Duodenal mucosa (tissue), 2 donors: Measurements from ENCODE around the gene SERTAD1.
"Not testable (repeated sequence)": the region's sequence is repeated elsewhere in the genome, so short reads cannot be mapped to it uniquely, and the experiment has no call there.

Source experiments
- H3K27ac ChIP-seq: one replicate; pipeline ENCODE4 v1.7.0; 2013; ENCODE audit warnings: low read depth, low read length
- H3K27me3 ChIP-seq, 2 donors: one replicate each; pipeline ENCODE4 v1.7.0; 2013; ENCODE audit warnings: low read length in 2 of 2, control low read depth in 1 of 2; ENCODE audit not compliant: insufficient read depth in 2 of 2, control insufficient read depth in 1 of 2
- H3K36me3 ChIP-seq, 2 donors: one replicate each; pipeline ENCODE4 v1.7.0; 2013; ENCODE audit warnings: low read length in 2 of 2, control low read depth in 1 of 2; ENCODE audit not compliant: insufficient read depth in 2 of 2, control insufficient read depth in 1 of 2
- H3K4me1 ChIP-seq, 2 donors: one replicate each; pipeline ENCODE4 v1.7.0; 2013; ENCODE audit warnings: low read length in 2 of 2, control low read depth in 1 of 2; ENCODE audit not compliant: insufficient read depth in 2 of 2, control insufficient read depth in 1 of 2
- H3K4me3 ChIP-seq, 2 donors: one replicate each; pipeline ENCODE4 v1.7.0; 2013; ENCODE audit warnings: low read length in 2 of 2, low read depth in 1 of 2
- H3K9ac ChIP-seq, 2 donors: one replicate each; pipeline ENCODE4 v1.7.0; 2013; ENCODE audit warnings: low read length in 2 of 2, low read depth in 1 of 2
- H3K9me3 ChIP-seq, 2 donors: one replicate each; pipeline ENCODE4 v1.7.0; 2013; ENCODE audit warnings: low read length in 2 of 2, control low read depth in 1 of 2; ENCODE audit not compliant: control insufficient read depth in 1 of 2

The SERTAD1 gene

DNA sequence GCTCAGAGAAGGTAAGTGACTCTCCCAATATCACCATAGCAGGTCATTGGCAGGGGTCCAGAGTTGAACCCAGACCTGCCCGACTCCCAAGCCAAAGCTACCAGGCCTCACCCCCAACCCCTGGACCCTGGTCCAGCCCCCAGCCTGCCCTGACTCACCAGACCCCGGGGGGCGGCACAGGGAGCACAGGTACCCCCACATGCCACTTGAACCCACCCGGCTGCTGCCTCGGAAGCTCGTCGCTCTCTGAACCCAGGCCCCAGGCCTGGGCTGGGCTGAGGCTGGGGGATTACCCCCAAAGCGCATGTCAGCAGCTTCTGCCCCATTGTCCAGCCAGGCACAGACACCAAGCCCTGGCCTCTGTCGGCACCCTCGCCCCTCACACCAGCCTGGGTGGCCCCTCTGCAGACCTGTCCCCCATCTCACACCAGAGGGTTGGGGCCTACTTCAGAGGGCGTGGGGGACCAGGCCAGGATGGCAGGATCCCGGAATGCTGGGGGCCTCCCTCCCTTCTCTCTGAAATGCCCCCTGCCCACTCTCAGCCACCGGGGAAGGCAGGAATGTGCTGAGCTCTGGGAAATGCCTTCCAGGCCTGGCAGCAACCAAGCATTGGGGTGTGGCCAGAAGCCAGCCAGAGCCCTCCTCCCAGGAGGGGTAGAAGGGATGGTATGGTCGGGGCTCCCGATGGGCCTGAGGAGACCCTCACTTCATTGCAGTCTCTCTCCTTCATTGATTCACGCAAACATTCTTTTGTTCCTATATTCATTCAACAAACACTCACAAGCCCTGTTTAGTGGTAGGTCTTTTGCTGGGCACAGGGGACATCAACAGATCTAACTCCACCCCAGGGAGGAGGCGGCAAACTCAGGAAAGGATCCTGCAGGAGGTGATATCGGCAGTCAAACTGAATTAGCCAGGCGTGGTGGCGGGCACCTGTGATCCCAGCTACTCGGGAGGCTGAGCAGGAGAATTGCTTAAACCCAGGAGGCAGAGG is 11.0 kb downstream of the SERTAD1 start:
- H3K4me1 ChIP-seq, result peaks cover 11 to 16% of the 10 kb centered on the region in 2 donors
- H3K27me3 ChIP-seq, result no peaks in the 10 kb centered on the region
- H3K27ac ChIP-seq, result no peak overlapping the region
- H3K36me3 ChIP-seq, result no peaks in the 10 kb centered on the region
- no peaks in the 10 kb centered on the region for H3K9me3 ChIP-seq
- H3K4me3 ChIP-seq, result no peak overlapping the region
- H3K9ac ChIP-seq, result no peak overlapping the region

GRCh38 chr19:40413291-40413845 is 12.4 kb downstream of the SERTAD1 start, which contains the start of gene PRX:
Gene PRX (minus strand): TSS chr19:40413378. CDS start chr19:40407932, 5,446 bp downstream.
- no peaks in the 10 kb centered on the region for H3K36me3 ChIP-seq
- H3K9me3 ChIP-seq, result no peaks in the 10 kb centered on the region
- peaks cover 11 to 16% of the 10 kb centered on the region in 2 donors for H3K4me1 ChIP-seq
- no peaks in the 10 kb centered on the region for H3K27me3 ChIP-seq
- H3K27ac ChIP-seq, result no peak within 1 kb of the TSS
- no peak within 1 kb of the TSS for H3K4me3 ChIP-seq
- H3K9ac ChIP-seq, result no peak within 1 kb of the TSS

DNA sequence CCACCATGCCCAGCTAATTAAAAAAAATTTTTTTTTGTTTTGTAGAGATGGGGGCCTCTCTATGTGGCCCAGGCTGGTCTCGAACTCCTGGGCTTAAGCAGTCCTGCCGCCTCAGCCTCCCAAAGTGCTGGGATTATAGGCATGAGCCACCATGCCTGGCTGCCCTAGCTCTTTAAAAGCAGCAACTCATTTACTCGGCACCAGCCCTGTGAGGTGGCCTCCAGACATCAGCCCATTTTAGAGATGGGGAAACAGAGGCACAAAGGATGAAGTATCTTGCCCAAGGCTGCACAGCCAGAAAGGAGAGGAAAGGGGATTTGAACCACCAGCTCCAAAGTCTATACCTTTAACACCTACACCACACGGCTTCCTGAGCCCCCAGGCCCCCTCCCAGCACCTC is 12.9 kb downstream of the SERTAD1 start:
- H3K4me3 ChIP-seq, result no peak overlapping the region
- peaks cover 13 to 16% of the 10 kb centered on the region in 2 donors for H3K4me1 ChIP-seq
- H3K27ac ChIP-seq, result no peak overlapping the region
- H3K27me3 ChIP-seq, result no peaks in the 10 kb centered on the region
- no peaks in the 10 kb centered on the region for H3K36me3 ChIP-seq
- no peaks in the 10 kb centered on the region for H3K9me3 ChIP-seq
- H3K9ac ChIP-seq, result no peak overlapping the region

DNA sequence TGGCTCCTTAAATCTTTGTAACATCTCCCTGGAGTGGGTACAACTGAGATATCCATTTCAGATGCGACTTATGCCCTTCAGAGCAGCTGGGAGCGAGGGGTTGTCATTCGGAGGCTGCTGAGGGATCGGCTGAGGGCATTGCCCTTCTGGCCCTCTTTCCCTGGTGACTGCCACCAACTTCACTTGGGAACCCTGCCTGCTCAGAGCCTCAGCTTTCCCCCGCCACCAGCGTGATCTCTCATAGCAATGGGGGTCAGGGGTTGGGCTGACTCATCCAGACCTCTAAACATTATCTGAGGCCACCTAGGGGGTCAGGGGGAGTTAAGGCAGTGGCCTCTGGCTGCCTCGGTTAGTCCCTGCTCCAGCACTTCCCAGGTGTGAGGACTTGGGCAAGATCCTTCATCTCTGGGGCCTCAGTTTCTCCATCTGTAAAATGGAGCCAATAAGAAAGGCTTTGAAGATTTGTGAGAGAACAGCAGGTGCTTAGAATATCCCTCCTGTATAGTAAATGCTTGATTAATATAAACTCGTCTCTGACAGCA is 13.8 kb downstream of the SERTAD1 start:
- Histone ChIP-seq H3K27me3 (no peaks in the 10 kb centered on the region), H3K4me1 (peaks cover 8 to 9% of the 10 kb centered on the region in 2 donors), H3K36me3 (no peaks in the 10 kb centered on the region), H3K9ac (no peak overlapping the region), H3K4me3 (no peak overlapping the region), H3K27ac (no peak overlapping the region), H3K9me3 (no peaks in the 10 kb centered on the region)

DNA sequence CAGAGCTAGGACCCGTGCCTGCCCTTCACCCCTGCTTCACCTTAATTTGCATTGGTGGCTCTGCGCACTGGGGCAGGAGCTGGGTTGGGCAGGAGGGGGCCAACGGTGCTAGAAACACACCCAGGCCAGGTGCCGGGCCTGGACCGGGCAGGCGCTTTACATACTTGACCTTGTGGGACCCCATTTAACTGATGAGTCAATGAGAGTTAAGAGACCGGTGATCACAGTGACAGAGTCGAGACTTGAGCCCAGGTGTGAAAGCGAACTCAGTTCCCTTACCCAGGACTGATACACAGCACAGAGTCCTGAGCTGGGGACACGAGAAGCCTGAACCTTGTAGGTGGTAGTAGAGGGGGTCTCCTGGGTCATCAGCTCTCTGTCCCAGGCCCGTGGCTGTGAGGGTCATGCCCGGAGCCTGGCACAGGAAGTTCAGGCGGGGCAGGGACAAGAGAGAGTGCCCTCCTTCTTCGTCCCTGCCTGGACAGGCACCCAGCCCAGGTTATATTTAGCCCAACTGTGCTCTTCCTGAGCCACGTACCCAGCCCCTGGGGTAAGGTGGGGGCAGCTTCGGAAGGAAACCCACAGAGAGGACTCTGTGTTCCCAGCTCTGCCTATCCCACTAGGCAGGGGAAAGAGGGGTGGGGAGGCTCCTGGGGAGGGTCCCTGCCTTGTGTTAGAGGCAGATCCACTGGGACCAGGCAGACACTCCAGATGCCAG is 14.5 kb downstream of the SERTAD1 start:
- Histone ChIP-seq H3K27ac (no peak overlapping the region), H3K9ac (no peak overlapping the region), H3K4me3 (no peak overlapping the region), H3K4me1 (peaks cover 4 to 5% of the 10 kb centered on the region in 2 donors), H3K36me3 (no peaks in the 10 kb centered on the region), H3K9me3 (no peaks in the 10 kb centered on the region), H3K27me3 (no peaks in the 10 kb centered on the region)

- H3K4me1 ChIP-seq, result peaks cover 0 to 4% of the 10 kb centered on the region in 2 donors
- no peaks in the 10 kb centered on the region for H3K27me3 ChIP-seq
- no peak overlapping the region for H3K27ac ChIP-seq
- no peak overlapping the region for H3K4me3 ChIP-seq
- H3K9me3 ChIP-seq, result no peaks in the 10 kb centered on the region
- no peak overlapping the region for H3K9ac ChIP-seq
- no peaks in the 10 kb centered on the region for H3K36me3 ChIP-seq
These were observed 15.8 kb downstream of the SERTAD1 start for GRCh38 chr19:40410030-40410389.

DNA sequence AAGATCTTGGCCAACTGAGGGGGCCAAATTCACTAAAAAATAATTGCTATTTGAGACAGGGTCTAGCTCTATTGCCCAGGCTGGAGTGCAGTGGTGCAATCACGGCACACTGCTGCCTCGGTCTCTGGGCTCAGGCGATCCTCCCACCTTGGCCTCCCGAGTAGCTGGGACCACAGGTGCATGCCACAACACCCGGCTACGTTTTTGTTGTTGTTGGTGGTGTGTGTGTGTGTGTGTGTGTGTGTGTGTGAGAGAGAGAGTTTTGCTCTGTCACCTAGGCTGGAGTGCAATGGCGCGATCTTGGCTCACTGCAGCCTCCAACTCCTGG is 17.2 kb downstream of the SERTAD1 start:
- not testable (repeated sequence) for H3K9me3 ChIP-seq, H3K27ac ChIP-seq, H3K4me3 ChIP-seq, H3K9ac ChIP-seq, H3K36me3 ChIP-seq, H3K27me3 ChIP-seq, H3K4me1 ChIP-seq

- Histone ChIP-seq H3K9ac (no peak overlapping the region), H3K4me1 (peaks cover 0 to 8% of the 10 kb centered on the region in 2 donors), H3K4me3 (no peak overlapping the region), H3K27ac (no peak overlapping the region), H3K9me3 (no peaks in the 10 kb centered on the region), H3K36me3 (no peaks in the 10 kb centered on the region), H3K27me3 (no peaks in the 10 kb centered on the region)
These were observed 17.8 kb downstream of the SERTAD1 start for GRCh38 chr19:40407714-40408597.

DNA sequence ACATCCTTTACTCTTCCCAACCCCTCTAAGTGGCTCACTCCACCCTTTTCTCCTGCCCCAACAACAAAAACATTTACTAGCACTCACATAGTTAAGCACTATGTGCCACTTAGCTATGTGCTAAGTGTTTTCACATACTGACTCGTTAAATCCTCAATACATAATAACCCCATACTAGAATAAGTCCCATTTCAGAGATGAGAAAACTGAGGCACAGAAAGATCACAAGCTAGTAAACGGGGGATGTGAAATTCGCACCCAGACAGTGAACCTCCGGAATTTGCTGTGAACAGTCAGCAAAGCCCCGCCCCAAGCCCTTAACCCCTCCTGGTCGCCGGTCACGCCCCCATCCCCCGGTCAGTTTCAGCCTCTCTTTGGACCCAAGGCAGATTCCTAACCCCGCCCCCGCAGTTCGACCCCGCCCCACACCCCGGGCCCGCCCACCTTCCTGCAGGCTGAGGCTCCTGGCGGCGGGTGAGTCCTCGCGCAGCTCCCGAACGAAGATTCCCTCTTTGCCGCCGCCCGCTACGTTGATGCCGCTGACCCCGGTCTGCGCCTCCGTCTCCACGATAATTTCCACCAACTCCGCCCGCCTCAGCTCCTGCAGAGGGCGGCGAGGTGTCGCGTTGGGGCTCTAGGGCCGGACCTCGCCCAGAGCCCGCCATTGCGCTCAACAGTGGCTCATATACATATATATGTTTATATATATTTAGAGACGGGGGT is 22.4 kb downstream of the SERTAD1 start:
- Histone ChIP-seq H3K9ac (peak overlapping the region; percentile 43 to 48), H3K36me3 (no peaks in the 10 kb centered on the region), H3K9me3 (no peaks in the 10 kb centered on the region), H3K27me3 (no peaks in the 10 kb centered on the region), H3K4me3 (peak overlapping the region; percentile 62 to 70), H3K4me1 (peaks cover 4 to 11% of the 10 kb centered on the region in 2 donors), H3K27ac (no peak overlapping the region)
